HepG2 (cell line): ENCODE data around the gene PITRM1. TPM values are rescaled to one million over a fixed set of nuclear protein-coding genes. Genes with fewer than 3 reads are reported as not detected.
A peak's percentile ranks its signal among the peaks of the same experiment; 100 is the strongest.

ENCODE experiments used
- ATAC-seq: fragments of 200-7000 bp; cut with Tn5 transposase; 3 replicates; pipeline ENCODE4 v1.9.1; 2020; ENCODE audit warnings: mild to moderate bottlenecking, moderate library complexity
- BruUV-seq: library from RNA; stranded (reverse); fragments of 400-500 nt; replicated peaks from 2 replicates; lab custom pipeline; 2021; lab: Mats Ljungman, UMichigan
- CTCF ChIA-PET: fragments of 300-600 bp; formaldehyde crosslinking; extraction: SDS; loops from one replicate; lab custom pipeline; 2021; ENCODE audit warnings: low total read pairs, inconsistent platforms, low intra/inter-chr PET ratio; lab: Yijun Ruan, JAX
- POLR2A ChIA-PET: fragments of 350-600 bp; sonication (Branson Sonifier 250); formaldehyde crosslinking; loops from one replicate; lab custom pipeline; 2020; ENCODE audit warnings: antibody characterized with exemption, inconsistent platforms; lab: Yijun Ruan, JAX
- DNase-seq: peaks from one replicate; pipeline ENCODE4 v3.0.0-alpha.2; 2015; ENCODE audit warnings: low spot score
- FAIRE-seq: peaks from 3 replicates; lab custom pipeline; 2011; peaks lifted over from hg19 to GRCh38; lab: Jason Lieb, UNC
- H2AFZ ChIP-seq: one replicate; pipeline ENCODE4 v1.6.1; 2011; ENCODE audit warnings: low read length, inconsistent platforms
- H3K27ac ChIP-seq: fragments of 300-600 bp; 3 replicates; pipeline ENCODE4 v1.8.0; 2011; ENCODE audit warnings: mixed run types, mild to moderate bottlenecking, mixed read lengths, low read length, inconsistent platforms; ENCODE audit not compliant: insufficient read depth; ENCODE audit errors: extremely low read length
- H3K27me3 ChIP-seq, 2 experiments: fragments of 200-600 bp in 1 of 2; 2 replicates in 1 of 2; 3 replicates in 1 of 2; pipeline versions ENCODE4 v1.6.0 to v1.8.0; 2011; ENCODE audit warnings: low read length in 2 of 2, mild to moderate bottlenecking in 2 of 2, moderate library complexity in 2 of 2, inconsistent platforms in 1 of 2; ENCODE audit not compliant: insufficient read depth in 2 of 2, control insufficient read depth in 1 of 2
- H3K36me3 ChIP-seq, 2 experiments: fragments of 200-600 bp in 1 of 2; replicated peaks in 1 of 2; 2 replicates in 1 of 2; 3 replicates in 1 of 2; pipeline versions ENCODE4 v1.5.1 to v1.8.0; 2011; ENCODE audit warnings: low read length in 2 of 2, inconsistent platforms in 1 of 2; ENCODE audit not compliant: insufficient read depth in 2 of 2, control insufficient read depth in 1 of 2
- H3K4me1 ChIP-seq: 2 replicates; pipeline ENCODE4 v1.5.1; 2012; ENCODE audit warnings: low read length, inconsistent platforms; ENCODE audit not compliant: insufficient read depth
- H3K4me2 ChIP-seq: 2 replicates; pipeline ENCODE4 v1.6.0; 2011; ENCODE audit warnings: low read depth, low read length, inconsistent platforms
- H3K4me3 ChIP-seq, 3 experiments: fragments of 200-600 bp in 1 of 3; sonication (generic), shearing (Covaris generic) in 1 of 3; replicated peaks in 1 of 3; 2 replicates each; pipeline ENCODE4 v1.5.1; 2011 to 2016; ENCODE audit warnings: low read length in 3 of 3, inconsistent platforms in 2 of 3, low read depth in 2 of 3, mild to moderate bottlenecking in 2 of 3, control low read depth in 1 of 3, mixed read lengths in 1 of 3; ENCODE audit not compliant: insufficient read depth in 1 of 3
- H3K79me2 ChIP-seq: one replicate; pipeline ENCODE4 v1.6.1; 2011; ENCODE audit warnings: low read length, inconsistent platforms; ENCODE audit not compliant: insufficient read depth
- H3K9ac ChIP-seq: 2 replicates; pipeline ENCODE4 v1.6.0; 2011; ENCODE audit warnings: mild to moderate bottlenecking, low read depth, low read length, inconsistent platforms; ENCODE audit not compliant: insufficient read depth
- H3K9me3 ChIP-seq: 2 replicates; pipeline ENCODE4 v1.5.1; 2012; ENCODE audit warnings: mild to moderate bottlenecking, low read length
- H4K20me1 ChIP-seq: 2 replicates; pipeline ENCODE4 v1.6.0; 2011; ENCODE audit warnings: inconsistent platforms, mild to moderate bottlenecking, low read length, moderate library complexity; ENCODE audit not compliant: insufficient read depth
- DR1 ChIP-seq: sonication (generic); formaldehyde crosslinking; IDR thresholded peaks from 2 replicates; pipeline ENCODE4 v1.8.0; 2021; ENCODE audit warnings: mild to moderate bottlenecking, missing genetic modification reagents, inconsistent platforms
- ERF ChIP-seq: IDR thresholded peaks from 2 replicates; pipeline ENCODE4 v1.6.1; 2018; ENCODE audit warnings: missing biosample characterization, missing genetic modification reagents
- FOXM1 ChIP-seq: sonication (generic); formaldehyde crosslinking; IDR thresholded peaks from 2 replicates; pipeline ENCODE4 v1.5.0; 2020; ENCODE audit warnings: missing genetic modification reagents
- FUBP1 ChIP-seq: sonication (generic); formaldehyde crosslinking; IDR thresholded peaks from 2 replicates; pipeline ENCODE4 v1.5.1; 2020; ENCODE audit warnings: missing genetic modification reagents, mild to moderate bottlenecking, borderline replicate concordance
- GTF3A ChIP-seq: sonication (generic); formaldehyde crosslinking; conservative IDR thresholded peaks from 2 replicates; pipeline ENCODE4 v1.4.0; 2020; ENCODE audit warnings: mild to moderate bottlenecking, missing genetic modification reagents
- HNRNPH1 ChIP-seq: fragments of 200-400 bp; formaldehyde crosslinking; optimal IDR thresholded peaks from 2 replicates; pipeline ENCODE3; 2017; ENCODE audit warnings: mild to moderate bottlenecking, low read depth, low read length
- MLX ChIP-seq: IDR thresholded peaks from 2 replicates; pipeline ENCODE4 v1.6.1; 2016
- PCBP2 ChIP-seq: fragments of 200-400 bp; formaldehyde crosslinking; optimal IDR thresholded peaks from 2 replicates; pipeline ENCODE3; 2018; ENCODE audit warnings: low read length, low read depth; ENCODE audit not compliant: poor library complexity, severe bottlenecking
- REL ChIP-seq: sonication (generic); formaldehyde crosslinking; conservative IDR thresholded peaks from 2 replicates; pipeline ENCODE4 v1.8.0; 2022; ENCODE audit warnings: mild to moderate bottlenecking, missing genetic modification reagents, moderate library complexity
- TIGD3 ChIP-seq: sonication (generic); formaldehyde crosslinking; IDR thresholded peaks from 2 replicates; pipeline ENCODE4 v1.5.1; 2020; ENCODE audit warnings: mild to moderate bottlenecking, missing genetic modification reagents, borderline replicate concordance
- YEATS4 ChIP-seq: sonication (generic); formaldehyde crosslinking; IDR thresholded peaks from 2 replicates; pipeline ENCODE4 v1.4.0; 2020; ENCODE audit warnings: missing genetic modification reagents, borderline replicate concordance
- ZNF138 ChIP-seq: sonication (generic); formaldehyde crosslinking; IDR thresholded peaks from 2 replicates; pipeline ENCODE4 v1.5.0; 2020; ENCODE audit warnings: mild to moderate bottlenecking, low read depth, missing genetic modification reagents
- ZNF3 ChIP-seq: IDR thresholded peaks from 2 replicates; pipeline ENCODE4 v1.7.0; 2017; ENCODE audit warnings: inconsistent platforms
- ZNF329 ChIP-seq: sonication (generic); formaldehyde crosslinking; IDR thresholded peaks from 2 replicates; pipeline ENCODE4 v1.9.0; 2021; ENCODE audit warnings: low read depth, mild to moderate bottlenecking, missing genetic modification reagents
- ZNF431 ChIP-seq: sonication (generic); formaldehyde crosslinking; IDR thresholded peaks from 2 replicates; pipeline ENCODE4 v1.9.0; 2022; ENCODE audit warnings: missing genetic modification reagents, low read depth, mild to moderate bottlenecking, borderline replicate concordance
- ZNF460 ChIP-seq: sonication (generic); formaldehyde crosslinking; IDR thresholded peaks from 2 replicates; pipeline ENCODE4 v1.5.1; 2020; ENCODE audit warnings: missing genetic modification reagents, mild to moderate bottlenecking, borderline replicate concordance
- ZNF564 ChIP-seq: sonication (generic); formaldehyde crosslinking; IDR thresholded peaks from 2 replicates; pipeline ENCODE4 v1.8.1; 2023; ENCODE audit warnings: mild to moderate bottlenecking, missing genetic modification reagents
- ZNF670 ChIP-seq: sonication (generic); formaldehyde crosslinking; IDR thresholded peaks from 2 replicates; pipeline ENCODE4 v1.8.0; 2022; ENCODE audit warnings: mild to moderate bottlenecking, missing genetic modification reagents, borderline replicate concordance
- WGBS: methylation state at CpG from one replicate; pipeline ENCODE4 v1.1.6; 2017; ENCODE audit warnings: low lambda C conversion rate; 5-methylcytosine and 5-hydroxymethylcytosine counted together
- in situ Hi-C: cut with HindIII; loops from 2 replicates; pipeline ENCODE4 v1.10.0; 2017; ENCODE audit warnings: low pct_unique_long_range_greater_than_20kb; ENCODE audit not compliant: extremely low pct_ligation_motif_present
- intact Hi-C: fragments of 100-400 bp; cut with micrococcal nuclease; formaldehyde crosslinking; loops from one replicate; pipeline ENCODE4 v1.10.0; 2022; ENCODE audit not compliant: unreplicated experiment
- polyA plus RNA-seq, 8 experiments: library from polyadenylated mRNA; depleted of rRNA in 3 of 8; stranded (reverse) in 7 of 8; unstranded in 1 of 8; fragments of >200 nt; fragmentation: Illumina TruSeq in 4 of 8; extraction: Trizol in 4 of 8; gene quantifications; 2 replicates each; pipeline versions ENCODE4 v1.2.1 to v1.2.3, GENCODE V29; 2011 to 2016; ENCODE audit warnings: low read depth in 4 of 8, missing spikeins in 1 of 8, mixed read lengths in 1 of 8; ENCODE audit not compliant: insufficient read depth in 1 of 8
- total RNA-seq, 5 experiments: library from RNA; depleted of rRNA; stranded (reverse); fragments of >200 nt; fragmentation: Illumina TruSeq; extraction: Trizol; gene quantifications; 2 replicates each; pipeline ENCODE4 v1.2.3, GENCODE V29; 2016; ENCODE audit warnings: low read depth in 1 of 5

PITRM1 gene
- total and polyA plus RNA-seq, 2 of the 13 experiments (the other 11 are each of a cell fraction or from before 2014, with no cell fraction given) = 16.4 to 29.0 TPM

GRCh38 chr10:3103646-3104045 is 68.9 kb downstream of the PITRM1 start (continued):
- no peak for TF ChIP-seq PCBP2
- no peak for TF ChIP-seq TIGD3
- TF ChIP-seq YEATS4 = no peak
- no peak for TF ChIP-seq FUBP1
- TF ChIP-seq ZNF329 (CRISPR knock-in tag) = no peak
- no peak for TF ChIP-seq HNRNPH1
- no peak for TF ChIP-seq ZNF460 (CRISPR knock-in tag)
- no peak for TF ChIP-seq FOXM1
- no peak for TF ChIP-seq GTF3A (CRISPR knock-in tag)
- TF ChIP-seq, all 625 proteins: peak for 0

- H3K27ac ChIP-seq = no peak overlapping the region
- H3K79me2 ChIP-seq = no peaks in the 10 kb centered on the region
- H3K36me3 ChIP-seq = no peaks in the 10 kb centered on the region
- ChIA-PET POLR2A (no interaction called here), CTCF (no interaction called here)
- 64% methylated on average over 18 of the region's 19 CpGs for WGBS
- no peak overlapping the region for H2AFZ ChIP-seq
- no peaks in the 10 kb centered on the region for H3K9me3 ChIP-seq
- no peak for ATAC-seq
- no TSS peak for BruUV-seq
- no peaks in the 10 kb centered on the region for H4K20me1 ChIP-seq
- H3K4me1 ChIP-seq = peaks cover 23% of the 10 kb centered on the region
- no peak overlapping the region for H3K9ac ChIP-seq
- peak; percentile 5 for DNase-seq
- in situ Hi-C loops = no loop called here
- H3K4me3 ChIP-seq = no peak overlapping the region
- no peak overlapping the region for H3K4me2 ChIP-seq
- FAIRE-seq = no peak
- no peaks in the 10 kb centered on the region for H3K27me3 ChIP-seq
- intact Hi-C loops = no loop called here
- TF ChIP-seq MLX (CRISPR knock-in tag) (no peak), ZNF670 (CRISPR knock-in tag) (no peak), ZNF564 (CRISPR knock-in tag) (no peak), TIGD3 (no peak), ZNF3 (no peak), DR1 (CRISPR knock-in tag) (no peak), ZNF138 (CRISPR knock-in tag) (no peak), REL (CRISPR knock-in tag) (no peak), ZNF431 (CRISPR knock-in tag) (no peak), ERF (CRISPR knock-in tag) (no peak)
These were observed 69.7 kb downstream of the PITRM1 start for GRCh38 chr10:3102720-3103427.
